ENCODE results near the gene TAS2R14. TPM values are rescaled to one million over a fixed set of nuclear protein-coding genes. Genes with fewer than 3 reads are reported as not detected.

TAS2R14 gene, protein sequence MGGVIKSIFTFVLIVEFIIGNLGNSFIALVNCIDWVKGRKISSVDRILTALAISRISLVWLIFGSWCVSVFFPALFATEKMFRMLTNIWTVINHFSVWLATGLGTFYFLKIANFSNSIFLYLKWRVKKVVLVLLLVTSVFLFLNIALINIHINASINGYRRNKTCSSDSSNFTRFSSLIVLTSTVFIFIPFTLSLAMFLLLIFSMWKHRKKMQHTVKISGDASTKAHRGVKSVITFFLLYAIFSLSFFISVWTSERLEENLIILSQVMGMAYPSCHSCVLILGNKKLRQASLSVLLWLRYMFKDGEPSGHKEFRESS
- total RNA-seq: 1 to 10 TPM in 3 of 4 donors, not detected in 1; 1.5 to 5.1 (median 3.8) TPM

DNA sequence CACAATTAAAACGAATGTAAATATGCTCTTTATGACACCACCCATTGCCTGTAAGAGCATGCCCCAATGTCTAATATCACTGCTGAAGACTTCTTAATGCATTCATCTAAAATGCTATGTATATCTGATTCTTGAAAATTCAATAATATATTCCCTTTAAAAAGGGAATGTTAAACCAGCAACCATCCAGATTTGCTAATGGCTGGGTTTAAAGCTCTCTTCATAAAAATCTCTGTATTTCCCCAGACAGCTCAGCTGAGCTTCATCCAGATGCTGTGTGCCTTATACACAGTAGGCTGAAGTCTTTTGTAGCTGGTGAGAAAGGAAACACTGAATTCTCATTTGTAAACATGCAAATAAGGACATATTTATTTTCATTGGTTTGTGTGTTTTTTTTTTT lies at the start of gene TAS2R14:
TAS2R14 (minus strand) TSS at position 101 of the 400 bp plus-strand sequence; CDS start at position 45, 56 bp downstream.
- no peak for TF ChIP-seq POLR2AphosphoS5 (IDR thresholded peaks at IDR 0.05)
- TF ChIP-seq POLR2A (IDR thresholded peaks at IDR 0.05): no peak
- TF ChIP-seq, protein P1, sequence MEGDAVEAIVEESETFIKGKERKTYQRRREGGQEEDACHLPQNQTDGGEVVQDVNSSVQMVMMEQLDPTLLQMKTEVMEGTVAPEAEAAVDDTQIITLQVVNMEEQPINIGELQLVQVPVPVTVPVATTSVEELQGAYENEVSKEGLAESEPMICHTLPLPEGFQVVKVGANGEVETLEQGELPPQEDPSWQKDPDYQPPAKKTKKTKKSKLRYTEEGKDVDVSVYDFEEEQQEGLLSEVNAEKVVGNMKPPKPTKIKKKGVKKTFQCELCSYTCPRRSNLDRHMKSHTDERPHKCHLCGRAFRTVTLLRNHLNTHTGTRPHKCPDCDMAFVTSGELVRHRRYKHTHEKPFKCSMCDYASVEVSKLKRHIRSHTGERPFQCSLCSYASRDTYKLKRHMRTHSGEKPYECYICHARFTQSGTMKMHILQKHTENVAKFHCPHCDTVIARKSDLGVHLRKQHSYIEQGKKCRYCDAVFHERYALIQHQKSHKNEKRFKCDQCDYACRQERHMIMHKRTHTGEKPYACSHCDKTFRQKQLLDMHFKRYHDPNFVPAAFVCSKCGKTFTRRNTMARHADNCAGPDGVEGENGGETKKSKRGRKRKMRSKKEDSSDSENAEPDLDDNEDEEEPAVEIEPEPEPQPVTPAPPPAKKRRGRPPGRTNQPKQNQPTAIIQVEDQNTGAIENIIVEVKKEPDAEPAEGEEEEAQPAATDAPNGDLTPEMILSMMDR (IDR thresholded peaks at IDR 0.05): no peak
- TF ChIP-seq EP300 (IDR thresholded peaks at IDR 0.05; ENCODE audit: low read depth): no peak

DNA sequence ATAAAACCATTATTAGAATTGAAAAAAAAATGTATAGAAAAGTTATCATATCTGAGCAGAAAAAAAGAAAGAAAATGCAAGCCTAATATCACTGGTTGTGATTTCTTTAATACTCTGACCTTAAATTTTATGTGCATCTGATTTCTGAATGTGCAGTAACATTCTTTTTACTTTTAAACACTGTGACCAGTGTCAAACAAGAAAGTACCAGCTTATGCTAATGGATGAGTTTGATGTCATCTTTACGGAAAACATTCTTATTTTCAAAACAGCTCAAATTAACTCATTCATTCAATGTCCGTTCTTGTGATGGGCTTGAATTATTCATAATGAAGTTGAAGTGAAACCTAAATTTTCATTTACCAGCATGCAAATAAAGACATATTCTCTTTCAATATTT lies 47.7 kb upstream of the TAS2R14 start, which contains the start of gene TAS2R50:
TAS2R50 (minus strand) TSS at position 101 of the 400 bp plus-strand sequence; CDS start at position 49, 52 bp downstream.
- in situ Hi-C loops (cut with MboI; ENCODE audit: low pct_ligation_motif_present in 1 of 4, low pct_unique_long_range_greater_than_20kb in 1 of 4, low sequenced_read_pairs in 3 of 4): no loop called here
- TF ChIP-seq, protein P1 (IDR thresholded peaks at IDR 0.05): no peak
- TF ChIP-seq EP300 (IDR thresholded peaks at IDR 0.05; ENCODE audit: low read depth) (no peak), POLR2A (IDR thresholded peaks at IDR 0.05) (no peak), POLR2AphosphoS5 (IDR thresholded peaks at IDR 0.05) (no peak)

More for the DNA sequence above, at the start of gene TAS2R14:
- Histone ChIP-seq H3K36me3 (no peaks in the 10 kb centered on the region), H3K4me1 (no peaks in the 10 kb centered on the region), H3K4me3 (no peak within 1 kb of the TSS), H3K27ac (no peak within 1 kb of the TSS), H3K27me3 (no peaks in the 10 kb centered on the region), H3K9me3 (no peaks in the 10 kb centered on the region)
- intact Hi-C loops (cut with DNase I; ENCODE audit: low total_unique reads) (no loop called here), in situ Hi-C loops (cut with MboI; ENCODE audit: low pct_ligation_motif_present in 1 of 4, low pct_unique_long_range_greater_than_20kb in 1 of 4, low sequenced_read_pairs in 3 of 4) (no loop called here)
- 73 to 100% methylated on average over 1 of the region's 1 CpG for WGBS, 2 donors (ENCODE audit: low coverage in 1 of 2)
- DNase-seq: no peak

DNA sequence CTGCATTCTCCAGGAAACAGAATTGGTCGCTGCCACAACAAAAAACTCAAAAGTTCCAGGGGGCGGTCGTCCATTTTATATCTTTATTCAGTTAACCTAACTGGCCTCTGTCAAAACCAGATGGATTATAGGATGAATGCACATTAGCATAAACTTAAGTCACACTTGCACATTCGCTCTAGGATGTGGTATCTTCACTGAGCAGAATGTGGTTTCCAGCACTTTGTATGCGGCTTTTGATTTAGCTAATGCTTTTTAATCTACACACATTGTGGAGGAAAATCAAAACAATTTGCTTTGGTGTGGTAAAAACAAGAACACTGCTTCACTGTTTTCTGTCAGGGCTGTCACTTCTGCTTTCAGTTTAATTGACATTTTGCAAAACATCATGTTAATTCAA lies 43.2 kb upstream of the TAS2R14 start:
- intact Hi-C loops (cut with DNase I; ENCODE audit: low total_unique reads) (no loop called here), in situ Hi-C loops (cut with MboI; ENCODE audit: low pct_ligation_motif_present in 1 of 4, low pct_unique_long_range_greater_than_20kb in 1 of 4, low sequenced_read_pairs in 3 of 4) (no loop called here)
- 79 to 96% methylated on average over 3 to 5 of the region's 5 CpGs for WGBS, 2 donors (ENCODE audit: low coverage in 1 of 2)
- Histone ChIP-seq H3K4me1 (no peaks in the 10 kb centered on the region), H3K27me3 (no peaks in the 10 kb centered on the region), H3K9me3 (no peaks in the 10 kb centered on the region), H3K4me3 (no peak overlapping the region), H3K27ac (no peak overlapping the region), H3K36me3 (no peaks in the 10 kb centered on the region)
- no peak for DNase-seq
- TF ChIP-seq POLR2A (IDR thresholded peaks at IDR 0.05) (no peak), EP300 (IDR thresholded peaks at IDR 0.05; ENCODE audit: low read depth) (no peak), POLR2AphosphoS5 (IDR thresholded peaks at IDR 0.05) (no peak)
- TF ChIP-seq, protein P1 (IDR thresholded peaks at IDR 0.05): no peak

More for the DNA sequence above, 47.7 kb upstream of the TAS2R14 start, which contains the start of gene TAS2R50:
- WGBS, 2 donors (ENCODE audit: low coverage in 1 of 2): 46 to 47% methylated on average over 2 of the region's 2 CpGs
- DNase-seq: no peak
- Histone ChIP-seq H3K27ac (no peak within 1 kb of the TSS), H3K9me3 (peaks cover 0 to 4% of the 10 kb centered on the region in 2 donors), H3K36me3 (no peaks in the 10 kb centered on the region), H3K4me3 (no peak within 1 kb of the TSS), H3K4me1 (no peaks in the 10 kb centered on the region), H3K27me3 (no peaks in the 10 kb centered on the region)
- intact Hi-C loops (cut with DNase I; ENCODE audit: low total_unique reads): no loop called here

DNA sequence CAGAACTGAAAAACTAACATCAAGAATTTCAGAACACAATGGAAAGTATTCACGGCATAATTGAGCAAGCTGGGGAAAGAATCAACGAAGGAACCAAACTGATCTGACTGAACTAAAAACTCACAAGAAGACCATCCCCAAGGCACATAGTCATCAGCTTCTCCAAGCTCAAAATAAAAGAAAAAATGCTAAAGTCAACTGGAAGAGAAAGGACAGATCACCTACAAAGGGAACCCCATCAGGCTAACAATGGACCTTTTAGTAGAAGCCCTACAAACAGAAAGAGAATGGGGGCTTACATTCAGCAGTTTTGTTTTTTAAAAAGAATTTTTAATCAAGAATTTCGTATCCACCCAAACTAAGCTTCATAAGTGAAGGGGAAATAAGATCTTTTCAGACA lies 35.9 kb upstream of the TAS2R14 start:
- no peaks in the 10 kb centered on the region for H3K4me1 ChIP-seq
- no peaks in the 10 kb centered on the region for H3K9me3 ChIP-seq
- intact Hi-C loops (cut with DNase I; ENCODE audit: low total_unique reads) (no loop called here), in situ Hi-C loops (cut with MboI; ENCODE audit: low pct_ligation_motif_present in 1 of 4, low pct_unique_long_range_greater_than_20kb in 1 of 4, low sequenced_read_pairs in 3 of 4) (no loop called here)
- TF ChIP-seq POLR2A (IDR thresholded peaks at IDR 0.05): no peak
- TF ChIP-seq EP300 (IDR thresholded peaks at IDR 0.05; ENCODE audit: low read depth): no peak
- TF ChIP-seq, protein P1 (IDR thresholded peaks at IDR 0.05): no peak
- TF ChIP-seq POLR2AphosphoS5 (IDR thresholded peaks at IDR 0.05): no peak
- no peaks in the 10 kb centered on the region for H3K36me3 ChIP-seq
- 92 to 100% methylated on average over 3 of the region's 3 CpGs for WGBS, 2 donors (ENCODE audit: low coverage in 1 of 2)
- no peak overlapping the region for H3K4me3 ChIP-seq
- no peak for DNase-seq
- H3K27ac ChIP-seq: no peak overlapping the region
- H3K27me3 ChIP-seq: no peaks in the 10 kb centered on the region

All from transverse colon (tissue), 4 donors.